ENCODE data around the gene SLC19A3. TPM values are rescaled to one million over a fixed set of nuclear protein-coding genes. Genes with fewer than 3 reads are reported as not detected.
"Not testable (repeated sequence)": the region's sequence is repeated elsewhere in the genome, so short reads cannot be mapped to it uniquely, and the experiment has no call there.

Gene SLC19A3
- polyA plus RNA-seq, 1 donor from 2014 or later, result 2.9 TPM

DNA sequence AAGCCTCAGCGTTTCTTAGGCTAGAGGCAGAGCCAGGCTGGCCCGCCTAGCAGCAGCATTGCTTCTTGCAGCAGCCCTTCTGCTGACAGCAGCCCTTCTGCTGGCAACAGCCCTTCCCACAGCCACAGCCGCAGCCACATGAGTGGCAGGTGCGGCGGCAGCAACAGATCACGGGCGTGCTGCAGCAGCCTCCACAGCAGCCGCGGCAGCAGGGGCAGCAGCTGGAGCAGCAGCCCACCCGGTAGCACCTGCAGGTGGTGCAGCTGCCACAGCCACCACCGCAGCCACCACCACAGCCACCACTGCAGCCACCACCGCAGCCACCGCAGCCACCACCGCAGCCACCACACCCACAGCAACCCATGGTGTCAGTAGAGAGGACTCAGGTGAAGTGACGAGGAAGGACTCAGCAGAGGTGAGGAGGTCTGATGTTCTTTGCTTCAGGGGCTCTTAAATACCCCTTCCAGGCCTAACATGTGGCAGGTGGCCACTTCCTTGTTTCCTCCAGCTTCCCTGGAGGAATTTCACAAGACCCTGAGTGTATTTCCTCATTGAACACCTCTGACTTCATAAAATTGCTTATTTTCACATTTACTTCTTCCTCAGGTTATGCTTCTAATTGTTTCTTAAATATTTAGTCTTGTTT is 6.7 kb upstream of the SLC19A3 start, which contains the start of gene SCYGR6:
Gene SCYGR6, minus strand, starts transcription at position 364 of the 646 bp plus-strand sequence. Its CDS starts 0 bp downstream, at position 364.
- Histone ChIP-seq H3K36me3 (ENCODE audit: insufficient read depth, low read length) (no peaks in the 10 kb centered on the region), H3K27ac (ENCODE audit: low read length) (no peak within 1 kb of the TSS), H3K4me2 (ENCODE audit: low read length) (no peak within 1 kb of the TSS), H3K79me2 (replicated peaks; ENCODE audit: insufficient read depth, low read length) (no peaks in the 10 kb centered on the region), H3K9me3 (ENCODE audit: low read length) (no peaks in the 10 kb centered on the region), H4K20me1 (ENCODE audit: insufficient read depth) (no peaks in the 10 kb centered on the region), H3K27me3 (ENCODE audit: insufficient read depth, low read depth, low read length) (no peaks in the 10 kb centered on the region), H3K9ac (ENCODE audit: low read length) (no peak within 1 kb of the TSS), H2AFZ (ENCODE audit: low read depth, low read length) (no peak within 1 kb of the TSS), H3K9me2 (ENCODE audit: insufficient read depth, low read length) (no peaks in the 10 kb centered on the region), H3K4me3 (ENCODE audit: low read length) (no peak within 1 kb of the TSS), H3F3A (ENCODE audit: insufficient read depth, low read length, poor library complexity, severe bottlenecking) (no peaks in the 10 kb centered on the region)
- TF ChIP-seq SMC3 (conservative IDR thresholded peaks at IDR 0.05; ENCODE audit: poor library complexity) (no peak), MXI1 (conservative IDR thresholded peaks at IDR 0.05; ENCODE audit: poor library complexity, severe bottlenecking) (no peak), RAD21 (conservative IDR thresholded peaks at IDR 0.05) (no peak), POLR2AphosphoS5 (IDR thresholded peaks at IDR 0.05) (no peak), EZH2 (IDR thresholded peaks at IDR 0.05; ENCODE audit: borderline replicate concordance, insufficient read depth, low read length, poor library complexity, severe bottlenecking) (no peak)

DNA sequence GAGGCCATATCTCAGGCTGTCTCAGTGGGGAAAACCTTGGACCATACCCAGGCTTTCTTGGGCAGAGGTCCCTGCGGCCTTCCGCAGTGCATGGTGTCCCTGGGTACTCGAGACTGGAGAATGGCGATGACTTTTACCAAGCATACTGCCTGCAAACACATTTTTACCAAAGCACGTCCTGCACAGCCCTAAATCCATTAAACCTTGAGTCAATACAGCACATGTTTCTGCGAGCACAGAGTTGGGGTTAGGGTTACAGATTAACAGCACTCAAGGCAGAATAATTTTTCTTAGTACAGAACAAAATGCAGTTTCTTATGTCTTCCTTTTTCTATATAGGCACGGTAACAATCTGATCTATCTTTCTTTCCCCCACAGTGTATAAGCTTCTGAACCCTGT is 5.0 kb upstream of the SLC19A3 start:
- H3K9me2 ChIP-seq (ENCODE audit: insufficient read depth, low read length); H3K36me3 ChIP-seq (ENCODE audit: insufficient read depth, low read length); H3K79me2 ChIP-seq (replicated peaks; ENCODE audit: insufficient read depth, low read length); H3K4me2 ChIP-seq (ENCODE audit: low read length); H3K4me3 ChIP-seq (ENCODE audit: low read length); H3K27me3 ChIP-seq (ENCODE audit: insufficient read depth, low read depth, low read length); H3K9me3 ChIP-seq (ENCODE audit: low read length); H3F3A ChIP-seq (ENCODE audit: insufficient read depth, low read length, poor library complexity, severe bottlenecking); H2AFZ ChIP-seq (ENCODE audit: low read depth, low read length); H4K20me1 ChIP-seq (ENCODE audit: insufficient read depth); H3K27ac ChIP-seq (ENCODE audit: low read length); H3K9ac ChIP-seq (ENCODE audit: low read length): not testable (repeated sequence)

DNA sequence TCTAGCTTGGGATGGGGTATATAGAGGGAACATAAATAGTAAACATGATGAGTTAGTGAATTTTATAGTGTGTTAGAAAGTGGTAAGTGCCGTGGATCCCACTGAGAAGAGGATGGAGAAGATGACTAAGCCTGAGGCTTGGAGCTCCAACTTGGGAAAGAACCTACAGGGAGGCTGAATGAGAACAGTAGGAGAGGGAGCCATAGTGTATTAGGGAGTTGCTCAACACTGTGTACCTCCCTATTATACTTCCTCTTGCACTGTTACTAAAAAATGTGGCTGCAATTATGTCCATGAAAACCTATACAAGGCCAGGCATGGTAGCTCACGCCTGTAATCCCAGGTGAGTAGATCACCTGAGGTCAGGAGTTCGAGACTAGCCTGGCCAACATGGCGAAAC is 2.9 kb upstream of the SLC19A3 start:
- H3K4me2 ChIP-seq (ENCODE audit: low read length), result no peak overlapping the region
- H3K36me3 ChIP-seq (ENCODE audit: insufficient read depth, low read length), result no peaks in the 10 kb centered on the region
- H3K27ac ChIP-seq (ENCODE audit: low read length), result no peak overlapping the region
- no peak overlapping the region for H3K9ac ChIP-seq (ENCODE audit: low read length)
- H3K79me2 ChIP-seq (replicated peaks; ENCODE audit: insufficient read depth, low read length), result no peaks in the 10 kb centered on the region
- peaks cover 6% of the 10 kb centered on the region for H3K27me3 ChIP-seq (ENCODE audit: insufficient read depth, low read depth, low read length)
- no peaks in the 10 kb centered on the region for H3F3A ChIP-seq (ENCODE audit: insufficient read depth, low read length, poor library complexity, severe bottlenecking)
- H3K4me3 ChIP-seq (ENCODE audit: low read length), result no peak overlapping the region
- H3K9me2 ChIP-seq (ENCODE audit: insufficient read depth, low read length), result no peaks in the 10 kb centered on the region
- no peaks in the 10 kb centered on the region for H3K9me3 ChIP-seq (ENCODE audit: low read length)
- no peaks in the 10 kb centered on the region for H4K20me1 ChIP-seq (ENCODE audit: insufficient read depth)
- no peak overlapping the region for H2AFZ ChIP-seq (ENCODE audit: low read depth, low read length)
- TF ChIP-seq MXI1 (conservative IDR thresholded peaks at IDR 0.05; ENCODE audit: poor library complexity, severe bottlenecking) (no peak), TAF1 (IDR thresholded peaks at IDR 0.05; ENCODE audit: low read depth) (no peak), SMC3 (conservative IDR thresholded peaks at IDR 0.05; ENCODE audit: poor library complexity) (no peak), EZH2 (IDR thresholded peaks at IDR 0.05; ENCODE audit: borderline replicate concordance, insufficient read depth, low read length, poor library complexity, severe bottlenecking) (no peak), EP300 (conservative IDR thresholded peaks at IDR 0.05; ENCODE audit: poor library complexity, severe bottlenecking) (no peak), POLR2AphosphoS5 (IDR thresholded peaks at IDR 0.05) (no peak)
- TF ChIP-seq, protein P1, sequence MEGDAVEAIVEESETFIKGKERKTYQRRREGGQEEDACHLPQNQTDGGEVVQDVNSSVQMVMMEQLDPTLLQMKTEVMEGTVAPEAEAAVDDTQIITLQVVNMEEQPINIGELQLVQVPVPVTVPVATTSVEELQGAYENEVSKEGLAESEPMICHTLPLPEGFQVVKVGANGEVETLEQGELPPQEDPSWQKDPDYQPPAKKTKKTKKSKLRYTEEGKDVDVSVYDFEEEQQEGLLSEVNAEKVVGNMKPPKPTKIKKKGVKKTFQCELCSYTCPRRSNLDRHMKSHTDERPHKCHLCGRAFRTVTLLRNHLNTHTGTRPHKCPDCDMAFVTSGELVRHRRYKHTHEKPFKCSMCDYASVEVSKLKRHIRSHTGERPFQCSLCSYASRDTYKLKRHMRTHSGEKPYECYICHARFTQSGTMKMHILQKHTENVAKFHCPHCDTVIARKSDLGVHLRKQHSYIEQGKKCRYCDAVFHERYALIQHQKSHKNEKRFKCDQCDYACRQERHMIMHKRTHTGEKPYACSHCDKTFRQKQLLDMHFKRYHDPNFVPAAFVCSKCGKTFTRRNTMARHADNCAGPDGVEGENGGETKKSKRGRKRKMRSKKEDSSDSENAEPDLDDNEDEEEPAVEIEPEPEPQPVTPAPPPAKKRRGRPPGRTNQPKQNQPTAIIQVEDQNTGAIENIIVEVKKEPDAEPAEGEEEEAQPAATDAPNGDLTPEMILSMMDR (IDR thresholded peaks at IDR 0.05; ENCODE audit: poor library complexity, severe bottlenecking), result no peak

All from neural cell (in vitro differentiated cells).